Breast epithelium (tissue), 3 donors: ENCODE data around the gene LIMCH1.

Source experiments
- POLR2A ChIP-seq: fragments of 450-650 bp; IDR thresholded peaks from one replicate; pipeline ENCODE4 v1.6.1; 2016; ENCODE audit warnings: antibody characterized with exemption, mild to moderate bottlenecking, moderate library complexity
- POLR2AphosphoS5 ChIP-seq, 3 donors: sonication (generic); formaldehyde crosslinking; IDR thresholded peaks; one replicate each; pipeline ENCODE4 v1.6.1; 2017; ENCODE audit warnings: antibody characterized with exemption in 3 of 3
- TF ChIP-seq, protein P1 (sequence below), 3 donors: fragments of 450-650 bp; IDR thresholded peaks; one replicate each; pipeline ENCODE4 v1.5.1; 2016 to 2017; ENCODE audit warnings: antibody characterized with exemption in 3 of 3, mild to moderate bottlenecking in 3 of 3, moderate library complexity in 3 of 3

DNA sequence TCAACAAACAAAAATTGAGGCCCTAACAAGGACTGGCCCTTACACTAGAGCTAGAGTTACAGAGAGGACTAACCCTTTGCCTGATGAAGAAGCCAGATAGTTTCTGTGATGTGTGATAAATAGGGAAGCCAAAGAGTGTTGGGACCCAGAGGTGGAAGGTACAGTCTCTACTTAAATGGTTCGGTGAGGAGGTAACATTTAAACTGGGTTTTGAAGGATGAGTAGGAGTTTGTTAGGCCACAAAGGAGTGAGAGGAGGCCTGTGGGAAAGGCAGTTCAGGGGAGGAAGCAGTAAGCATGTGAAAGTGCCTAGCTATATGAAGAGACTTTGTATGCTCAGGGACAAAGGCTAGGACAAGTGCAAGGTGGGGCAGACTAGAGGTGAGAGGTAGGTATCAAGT is 23.8 kb upstream of the LIMCH1 start:
- TF ChIP-seq POLR2AphosphoS5 (IDR thresholded peaks at IDR 0.05) = no peak
- TF ChIP-seq, protein P1, sequence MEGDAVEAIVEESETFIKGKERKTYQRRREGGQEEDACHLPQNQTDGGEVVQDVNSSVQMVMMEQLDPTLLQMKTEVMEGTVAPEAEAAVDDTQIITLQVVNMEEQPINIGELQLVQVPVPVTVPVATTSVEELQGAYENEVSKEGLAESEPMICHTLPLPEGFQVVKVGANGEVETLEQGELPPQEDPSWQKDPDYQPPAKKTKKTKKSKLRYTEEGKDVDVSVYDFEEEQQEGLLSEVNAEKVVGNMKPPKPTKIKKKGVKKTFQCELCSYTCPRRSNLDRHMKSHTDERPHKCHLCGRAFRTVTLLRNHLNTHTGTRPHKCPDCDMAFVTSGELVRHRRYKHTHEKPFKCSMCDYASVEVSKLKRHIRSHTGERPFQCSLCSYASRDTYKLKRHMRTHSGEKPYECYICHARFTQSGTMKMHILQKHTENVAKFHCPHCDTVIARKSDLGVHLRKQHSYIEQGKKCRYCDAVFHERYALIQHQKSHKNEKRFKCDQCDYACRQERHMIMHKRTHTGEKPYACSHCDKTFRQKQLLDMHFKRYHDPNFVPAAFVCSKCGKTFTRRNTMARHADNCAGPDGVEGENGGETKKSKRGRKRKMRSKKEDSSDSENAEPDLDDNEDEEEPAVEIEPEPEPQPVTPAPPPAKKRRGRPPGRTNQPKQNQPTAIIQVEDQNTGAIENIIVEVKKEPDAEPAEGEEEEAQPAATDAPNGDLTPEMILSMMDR (IDR thresholded peaks at IDR 0.05) = no peak
- no peak for TF ChIP-seq POLR2A
